GM21381 (cell line): ENCODE measurements around the gene METAP1D.
A peak's percentile ranks its signal among the peaks of the same experiment; 100 is the strongest.
"Not testable (repeated sequence)": the region's sequence is repeated elsewhere in the genome, so short reads cannot be mapped to it uniquely, and the experiment has no call there.

ENCODE experiments used
- ATAC-seq: cut with Tn5 transposase; IDR thresholded peaks from one replicate; pipeline ENCODE4 v1.9.1; 2021; ENCODE audit warnings: mild to moderate bottlenecking, moderate library complexity; ENCODE audit not compliant: unreplicated experiment

METAP1D gene

DNA sequence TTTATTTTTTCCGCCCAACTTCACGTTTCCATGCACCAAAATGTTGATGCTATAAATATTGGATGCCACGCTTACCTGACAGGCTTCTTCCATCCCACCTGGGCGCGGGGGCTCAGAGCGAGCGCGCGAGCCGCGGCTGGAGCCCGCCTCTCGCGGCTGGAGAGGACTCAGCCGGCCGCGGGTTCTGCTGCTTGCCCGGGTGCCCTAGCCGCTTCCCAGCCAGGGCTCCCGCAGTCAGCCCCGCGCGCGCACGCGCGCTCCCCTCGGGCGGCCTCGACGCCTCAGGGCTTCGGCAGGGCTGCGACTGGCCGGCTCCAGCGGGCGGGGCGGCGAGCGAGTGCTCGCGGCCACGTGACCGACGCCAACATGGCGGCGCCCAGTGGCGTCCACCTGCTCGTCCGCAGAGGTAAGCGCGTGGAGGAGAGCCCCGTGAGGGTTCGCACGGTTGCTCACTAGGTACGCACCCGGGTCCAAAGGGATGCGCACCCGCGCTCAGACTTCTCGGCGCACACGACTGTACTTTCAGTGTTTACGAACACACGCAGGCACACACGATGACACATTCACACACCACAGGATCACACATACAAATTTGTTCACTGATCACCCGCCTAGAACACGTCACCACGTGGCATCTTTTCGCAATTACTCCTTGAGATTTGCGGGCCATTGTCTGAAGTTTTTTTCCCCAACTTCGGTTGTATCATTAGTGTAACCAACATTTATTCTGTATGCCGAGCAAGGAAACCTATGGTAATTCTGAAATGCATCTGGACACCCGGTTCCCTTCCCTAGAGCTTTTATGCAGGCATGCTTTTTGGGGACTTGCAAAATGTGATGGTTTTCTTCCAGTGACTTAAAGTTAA is at the start of gene METAP1D:
Gene METAP1D, plus strand, starts transcription at position 350 of the 866 bp plus-strand sequence. Its CDS starts 17 bp downstream, at position 367.
- peak; percentile 98 for ATAC-seq

DNA sequence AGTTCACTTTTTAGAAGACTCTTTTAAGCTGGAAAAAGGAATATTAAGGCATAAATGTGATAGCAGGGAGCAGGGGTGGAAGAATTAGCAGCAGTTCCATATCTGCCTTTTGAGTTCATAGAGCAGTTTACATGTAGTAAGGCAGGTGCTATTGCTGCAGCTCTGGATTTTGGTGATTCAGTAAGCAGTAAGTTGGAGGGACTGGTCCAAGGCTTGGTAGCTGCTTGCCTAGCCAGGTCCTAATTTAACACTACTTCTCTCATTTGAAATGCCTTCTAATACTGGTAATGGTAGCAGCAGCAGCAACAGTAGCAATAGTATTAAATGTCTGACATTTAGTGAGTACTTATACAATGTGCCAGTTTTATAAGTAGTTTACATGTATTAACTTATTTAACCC is 47.5 kb upstream of the METAP1D start:
- ATAC-seq, result no peak

DNA sequence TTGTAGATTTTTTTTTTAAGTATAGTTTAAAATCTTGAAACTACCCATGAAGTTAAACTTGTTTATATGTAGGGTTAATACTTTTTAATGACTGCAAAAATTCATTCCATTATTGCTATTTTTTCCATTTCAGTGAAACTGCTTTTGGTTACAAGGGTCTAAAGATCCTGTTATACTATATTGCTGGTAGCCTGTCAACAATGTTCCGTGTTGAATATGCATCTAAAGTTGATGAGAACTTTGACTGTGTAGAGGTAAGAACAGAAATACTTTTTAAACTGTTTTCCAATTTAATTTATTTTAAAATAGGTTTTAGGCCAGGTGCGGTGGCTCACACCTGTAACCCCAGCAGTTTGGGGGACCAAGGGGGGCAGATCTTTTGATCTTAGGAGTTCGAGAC is 47.0 kb upstream of the METAP1D start:
- no peak for ATAC-seq

DNA sequence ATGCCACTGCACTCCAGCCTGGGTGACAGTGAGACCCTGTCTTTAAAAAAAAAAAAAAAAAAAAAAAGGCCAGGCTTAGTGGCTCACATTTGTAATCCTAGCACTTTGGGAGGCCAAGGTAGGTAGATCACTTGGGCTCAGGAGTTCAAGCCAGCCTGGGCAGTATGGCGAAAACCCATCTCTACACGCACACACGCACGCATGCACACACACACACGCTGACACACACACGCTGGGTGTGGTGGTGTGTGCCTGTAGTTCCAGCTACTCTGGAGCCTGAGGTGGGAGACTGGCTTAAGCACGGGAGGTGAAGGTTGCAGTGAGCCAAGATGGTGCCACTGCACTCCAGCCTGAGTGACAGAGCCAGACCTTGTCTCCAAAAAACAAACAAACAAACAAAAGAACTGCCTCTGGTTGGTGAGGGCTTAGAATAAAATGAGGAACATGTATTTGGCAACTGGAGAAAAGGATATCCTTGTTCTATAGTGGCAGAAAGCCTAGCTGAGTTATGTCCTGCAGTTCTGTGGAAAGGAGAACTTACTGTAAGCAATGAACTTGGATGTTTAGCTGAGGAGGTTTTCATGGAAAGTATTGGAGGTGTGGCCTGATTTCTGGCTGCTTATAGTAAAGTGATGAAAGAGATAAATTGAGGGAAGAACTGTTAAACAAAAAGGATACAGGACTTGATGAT is 43.5 kb upstream of the METAP1D start:
- no peak for ATAC-seq

DNA sequence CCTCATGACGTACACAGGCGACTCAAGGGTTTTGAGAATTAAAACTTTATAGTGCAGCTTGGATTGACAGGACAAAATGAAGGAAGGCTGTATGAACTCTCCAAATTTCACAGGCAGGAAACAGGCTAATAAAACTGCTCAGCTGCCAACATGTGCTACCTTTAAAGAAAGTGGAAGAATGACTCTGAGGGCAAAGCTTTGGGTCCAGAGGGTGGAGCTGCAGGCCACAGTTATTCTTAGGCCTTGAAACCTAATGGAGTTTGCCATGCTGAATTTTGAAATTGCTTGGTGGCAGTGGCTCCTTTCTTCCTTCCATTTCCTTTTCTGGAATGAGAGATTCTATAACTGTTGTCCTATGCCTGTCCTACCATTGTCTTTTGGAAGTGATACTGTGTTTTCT is 42.7 kb upstream of the METAP1D start:
- ATAC-seq, result no peak

DNA sequence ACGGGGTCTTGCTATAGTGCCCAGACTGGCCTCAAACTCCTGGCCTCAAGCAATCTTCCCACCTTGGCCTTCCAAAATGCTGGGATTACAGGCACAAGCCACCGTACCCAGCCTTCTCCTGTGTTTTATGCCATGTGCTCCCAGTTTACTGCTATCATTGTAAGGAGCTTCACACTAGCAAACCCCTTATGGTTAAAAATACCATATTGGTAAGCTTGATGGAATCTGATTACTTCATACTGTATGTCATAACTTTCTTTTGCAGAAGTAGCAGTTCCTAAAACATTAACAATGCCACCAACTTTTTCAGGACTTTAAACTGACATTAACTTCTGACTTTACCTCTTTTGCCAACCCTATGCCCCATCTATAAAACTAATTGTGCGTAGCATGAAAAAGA is 41.3 kb upstream of the METAP1D start:
- no peak for ATAC-seq

DNA sequence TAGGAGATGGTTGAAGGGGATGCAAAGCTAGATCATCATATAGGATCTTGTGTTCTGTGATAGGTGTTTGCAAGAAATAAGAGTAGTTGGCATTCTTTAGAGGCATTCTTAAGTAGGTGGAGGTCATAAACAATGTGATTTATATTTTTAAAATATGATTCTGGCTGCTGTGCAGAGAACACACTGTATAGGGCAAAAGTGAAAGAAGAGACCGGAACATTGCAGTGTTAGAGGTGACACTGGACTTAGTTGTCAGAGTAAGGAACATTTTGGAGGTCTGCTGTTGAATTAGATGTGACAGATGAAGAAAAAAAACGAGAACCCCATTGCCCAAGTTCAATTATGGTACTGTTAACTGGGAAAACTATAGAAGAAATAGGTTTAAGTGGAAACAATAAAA is 39.8 kb upstream of the METAP1D start:
- no peak for ATAC-seq

DNA sequence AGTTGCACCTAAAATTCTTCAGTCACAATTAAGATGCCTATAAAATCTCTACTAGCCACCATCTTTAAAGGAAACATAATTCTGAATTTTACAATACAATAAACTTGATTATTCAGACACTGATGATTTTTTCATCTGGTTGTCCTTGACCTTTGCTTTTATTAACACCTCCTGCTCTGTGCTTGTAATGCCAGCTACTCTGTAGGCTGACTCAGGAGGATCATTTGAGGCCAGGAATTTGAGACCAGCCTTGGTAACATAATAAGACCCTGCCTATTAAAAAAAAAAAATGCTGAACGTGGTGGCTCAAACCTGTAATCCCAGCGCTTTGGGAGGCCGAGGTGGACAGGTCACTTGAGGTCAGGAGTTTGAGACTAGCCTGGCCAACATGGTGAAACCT is 39.2 kb upstream of the METAP1D start:
- no peak for ATAC-seq

DNA sequence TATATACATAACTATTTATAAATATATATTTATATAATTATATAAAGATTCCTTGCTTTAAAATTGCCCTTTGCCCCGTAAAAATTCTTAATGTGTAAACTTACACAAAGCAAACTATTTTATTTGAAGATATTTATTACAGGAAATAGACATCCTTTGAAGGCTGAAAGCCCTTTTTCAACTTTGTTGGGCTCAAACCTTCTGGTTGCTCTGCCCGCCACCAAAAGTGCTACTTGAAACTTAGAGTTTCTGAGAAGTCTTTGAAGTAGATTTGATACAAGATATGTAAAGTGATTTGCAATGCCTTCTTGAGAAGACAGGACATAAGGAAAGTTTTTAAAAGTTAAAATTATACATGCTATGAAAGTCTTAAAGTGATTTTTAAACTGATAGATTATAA is 36.6 kb upstream of the METAP1D start:
- no peak for ATAC-seq

DNA sequence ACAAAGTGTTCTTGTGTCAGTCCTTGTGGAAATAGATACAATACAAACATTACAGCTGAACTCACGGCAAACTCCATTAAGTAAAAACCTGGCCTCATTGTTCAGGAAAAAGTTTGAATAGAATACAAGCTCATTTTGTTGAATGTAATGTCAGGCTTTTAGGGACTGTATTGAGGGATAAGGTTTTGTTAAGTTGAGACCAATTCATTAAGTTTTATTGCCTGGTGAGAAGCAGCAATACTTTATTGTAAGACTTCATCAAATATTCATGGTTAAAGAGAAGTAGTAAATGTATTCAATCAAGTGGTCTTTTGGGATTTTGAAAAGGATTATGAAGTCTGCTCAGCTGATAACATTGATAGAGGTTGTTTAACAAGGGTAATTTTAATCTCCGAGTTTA is 35.4 kb upstream of the METAP1D start:
- no peak for ATAC-seq

DNA sequence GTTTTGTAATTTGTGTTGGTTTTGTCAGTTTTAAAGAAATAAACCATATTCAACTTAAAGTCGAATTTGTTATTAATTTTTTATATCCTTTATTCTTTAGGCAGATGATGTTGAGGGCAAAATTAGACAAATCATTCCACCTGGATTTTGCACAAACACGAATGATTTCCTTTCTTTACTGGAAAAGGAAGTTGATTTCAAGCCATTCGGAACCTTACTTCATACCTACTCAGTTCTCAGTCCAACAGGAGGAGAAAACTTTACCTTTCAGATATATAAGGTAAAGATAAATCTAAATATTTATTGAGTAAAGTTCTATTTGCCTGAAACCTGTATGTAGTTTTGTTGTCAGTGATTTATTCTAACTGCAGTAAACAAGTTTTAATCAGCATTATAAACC is 34.5 kb upstream of the METAP1D start:
- ATAC-seq, result no peak

DNA sequence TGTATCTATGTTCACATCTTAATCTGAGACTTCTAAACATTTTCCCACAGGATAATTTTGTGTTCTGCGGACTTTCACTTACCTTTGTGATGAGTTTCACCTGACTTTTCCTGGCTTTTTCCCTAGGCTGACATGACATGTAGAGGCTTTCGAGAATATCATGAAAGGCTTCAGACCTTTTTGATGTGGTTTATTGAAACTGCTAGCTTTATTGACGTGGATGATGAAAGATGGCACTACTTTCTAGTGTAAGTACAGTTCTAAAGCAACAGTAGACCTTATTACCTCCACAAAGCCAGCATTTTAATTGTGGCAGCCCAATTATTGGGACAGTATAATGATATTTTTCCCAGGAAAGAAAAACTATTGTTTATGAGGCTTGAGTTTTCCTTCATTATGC is 34.1 kb upstream of the METAP1D start:
- no peak for ATAC-seq

DNA sequence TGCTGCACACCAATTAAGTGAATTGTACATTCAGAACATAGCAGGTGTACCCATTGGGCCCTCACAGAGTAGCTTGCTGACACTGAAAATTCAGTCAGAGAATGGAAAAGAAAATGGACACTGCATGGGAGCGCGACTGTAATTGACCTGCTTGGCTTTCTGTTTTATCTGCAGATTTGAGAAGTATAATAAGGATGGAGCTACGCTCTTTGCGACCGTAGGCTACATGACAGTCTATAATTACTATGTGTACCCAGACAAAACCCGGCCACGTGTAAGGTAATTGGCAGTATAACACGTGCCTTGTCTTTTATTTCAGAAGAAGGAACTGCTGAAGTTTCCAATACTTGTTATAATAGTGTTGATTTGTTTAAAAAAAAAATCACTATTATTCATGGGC is 33.5 kb upstream of the METAP1D start:
- ATAC-seq, result no peak

DNA sequence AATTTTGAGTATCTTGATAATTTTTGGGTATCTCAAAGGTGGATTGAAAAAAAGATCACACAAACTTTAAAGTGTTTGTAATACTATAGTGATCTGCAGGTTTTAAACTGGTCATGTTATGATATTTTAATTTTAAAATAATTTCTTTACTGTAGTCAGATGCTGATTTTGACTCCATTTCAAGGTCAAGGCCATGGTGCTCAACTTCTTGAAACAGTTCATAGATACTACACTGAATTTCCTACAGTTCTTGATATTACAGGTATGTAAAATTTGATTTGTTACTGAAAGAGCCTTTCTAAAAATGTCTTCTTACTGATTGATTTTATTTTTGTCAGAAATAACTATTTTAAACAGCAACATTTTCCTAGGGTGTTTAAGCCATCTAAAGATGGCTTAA is 33.1 kb upstream of the METAP1D start:
- no peak for ATAC-seq

DNA sequence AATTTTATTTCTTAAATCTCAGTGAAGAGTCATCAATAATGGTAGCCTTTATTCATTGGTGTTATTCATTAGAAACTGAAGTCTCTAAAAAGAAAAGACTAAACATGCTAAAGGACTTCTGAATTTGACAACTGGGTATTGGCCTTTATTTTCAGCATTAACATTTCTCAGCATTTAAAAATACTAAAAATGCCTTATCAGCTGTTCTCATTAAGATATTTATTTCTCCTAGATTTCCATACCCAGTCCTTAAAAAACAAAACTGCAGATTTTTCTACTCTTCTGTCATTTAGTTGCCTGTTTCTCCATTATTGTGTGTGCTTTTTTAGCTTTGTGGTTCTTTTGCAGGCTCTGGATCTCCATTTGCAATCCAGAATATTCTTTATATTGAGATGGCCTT is 31.2 kb upstream of the METAP1D start:
- no peak for ATAC-seq

DNA sequence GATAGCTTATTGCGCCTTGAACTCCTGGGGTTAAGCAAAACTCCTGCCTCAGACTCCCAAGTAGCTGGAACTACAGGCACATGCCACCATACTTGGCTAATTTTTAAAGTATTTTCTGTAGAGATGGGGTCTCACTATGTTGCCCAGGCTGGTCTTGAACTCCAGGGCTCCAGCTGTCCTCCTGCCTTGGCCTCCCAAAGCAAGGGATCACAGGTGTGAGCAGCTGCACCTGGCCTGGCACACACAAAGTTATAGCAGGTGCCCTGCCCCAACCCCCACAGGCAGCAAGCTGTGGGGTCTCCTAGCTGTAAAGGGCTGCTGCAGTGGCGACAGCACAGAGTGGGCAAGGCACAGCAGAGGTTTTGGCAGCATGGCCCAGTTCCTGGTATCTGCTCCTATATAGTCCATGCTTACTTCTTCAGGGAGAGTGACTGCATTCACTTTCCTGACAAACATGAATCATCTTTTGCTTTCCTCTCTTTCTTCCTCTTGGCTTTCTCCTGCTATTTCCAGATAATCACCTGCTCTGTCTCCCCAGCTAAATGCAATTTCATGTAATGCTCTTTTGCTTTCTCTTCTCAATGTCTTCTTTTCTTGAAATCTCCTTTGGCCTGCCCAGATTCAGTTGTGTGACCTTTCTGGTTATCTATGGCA is 27.3 kb upstream of the METAP1D start:
- no peak for ATAC-seq

DNA sequence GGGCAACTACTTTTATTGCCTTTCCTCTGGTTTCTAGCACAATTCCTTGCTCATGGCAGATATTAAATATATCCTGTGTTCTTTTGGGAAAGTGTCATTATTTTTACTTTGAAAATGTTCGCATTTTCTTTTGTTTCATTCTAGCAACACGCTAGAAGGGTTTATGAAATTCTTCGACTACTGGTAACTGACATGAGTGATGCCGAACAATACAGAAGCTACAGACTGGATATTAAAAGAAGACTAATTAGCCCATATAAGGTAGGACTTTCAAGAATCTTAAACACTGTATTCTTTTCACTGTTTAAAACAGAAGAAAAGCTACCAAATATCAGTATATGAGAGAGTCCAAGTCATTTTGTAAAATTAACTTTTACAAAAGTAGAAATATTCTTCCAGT is 20.6 kb upstream of the METAP1D start:
- ATAC-seq, result no peak

DNA sequence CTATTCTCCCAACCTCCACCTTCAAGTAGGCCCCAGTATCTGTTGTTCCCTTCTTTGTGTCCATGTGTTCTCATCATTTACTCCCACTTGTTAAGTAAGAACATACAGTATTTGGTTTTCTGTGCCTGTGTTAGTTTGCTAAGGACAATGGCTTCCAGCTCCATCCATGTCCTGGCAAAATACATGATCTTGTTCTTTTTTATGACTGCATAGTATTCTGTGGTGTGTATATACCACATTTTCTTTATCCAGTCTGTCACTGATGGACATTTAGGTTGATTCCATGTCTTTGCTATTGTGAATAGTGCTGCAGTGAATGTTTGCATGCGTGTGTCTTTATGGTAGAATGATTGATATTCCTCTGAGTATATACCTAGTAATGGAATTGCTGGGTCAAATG is 15.8 kb upstream of the METAP1D start:
- ATAC-seq, result not testable (repeated sequence)

DNA sequence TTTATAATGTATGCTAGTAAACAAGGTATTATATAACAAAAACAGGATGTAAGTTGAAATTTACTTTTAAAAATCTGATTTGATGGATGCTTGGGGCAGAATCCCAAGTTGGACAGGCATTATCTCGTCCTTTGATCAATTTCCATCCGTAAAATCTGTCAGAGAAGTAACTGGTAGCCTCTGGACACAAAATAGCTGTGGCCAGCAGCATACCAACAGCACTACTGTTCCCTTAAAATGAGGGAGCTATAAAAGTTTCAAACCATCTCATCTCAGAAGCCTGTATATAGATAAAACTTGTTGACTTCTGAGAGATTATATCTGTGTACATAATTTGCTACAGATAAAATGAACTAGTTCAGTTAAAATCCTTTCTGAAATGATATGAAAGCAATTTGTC is 14.7 kb upstream of the METAP1D start:
- no peak for ATAC-seq

DNA sequence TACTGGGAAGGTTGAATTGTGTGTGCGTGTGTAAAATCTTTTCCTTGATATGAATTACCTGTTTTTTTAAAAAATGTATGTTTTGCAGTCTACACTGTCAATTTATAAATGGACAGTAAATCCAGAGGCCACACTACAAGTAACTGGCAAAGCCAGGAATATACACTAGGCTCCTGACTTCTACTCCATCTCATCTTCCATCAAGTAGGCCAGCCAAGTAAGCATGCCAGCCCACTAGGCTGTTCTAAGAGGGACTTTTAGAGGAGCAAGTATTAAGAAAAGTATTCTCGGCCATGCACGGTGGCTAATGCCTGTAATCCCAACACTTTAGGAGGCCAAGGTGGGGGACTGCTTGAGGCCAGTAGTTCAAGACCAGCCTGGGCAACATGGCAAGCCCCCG is 13.0 kb upstream of the METAP1D start:
- no peak for ATAC-seq

DNA sequence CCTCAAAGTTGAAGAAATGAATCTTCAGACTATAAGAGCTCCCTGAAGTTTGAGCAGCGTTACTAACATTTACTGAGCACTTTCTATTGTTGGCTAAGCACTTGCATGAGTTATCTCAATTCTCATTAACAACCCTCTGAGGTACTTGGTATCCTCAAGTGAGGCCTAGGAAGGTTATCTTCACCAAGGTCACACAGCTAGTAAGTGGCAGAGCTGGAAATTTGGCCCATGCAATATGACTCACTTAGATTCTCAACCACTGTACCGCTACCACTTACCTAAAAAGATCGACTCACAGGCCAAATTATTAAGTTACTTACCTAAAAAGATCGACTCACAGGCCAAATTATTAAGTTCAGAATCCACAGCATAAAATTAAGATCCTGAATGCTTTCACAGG is 8.7 kb upstream of the METAP1D start:
- no peak for ATAC-seq

DNA sequence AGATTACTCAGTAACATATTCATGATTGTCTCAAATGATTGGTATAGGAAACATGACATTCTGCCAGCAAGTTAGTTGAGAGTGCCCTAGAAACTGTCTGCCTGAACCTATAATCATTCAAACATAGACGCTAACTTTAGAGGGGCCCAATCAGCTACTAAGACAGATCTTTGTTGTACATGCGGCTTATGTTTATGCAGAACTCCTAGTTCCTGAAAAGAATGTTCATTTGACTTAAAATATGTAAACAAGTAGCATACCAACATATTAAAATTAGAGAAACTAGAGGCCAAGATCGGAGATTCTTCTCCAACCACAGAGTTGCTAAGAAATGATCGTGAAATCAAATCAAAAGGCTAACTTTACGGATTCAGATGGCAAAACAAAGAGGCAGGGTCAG is 4.2 kb upstream of the METAP1D start:
- no peak for ATAC-seq
